Activated T-helper 17 cell treated with anti-CD3 and anti-CD28 coated beads, Interleukin-2, amount 50 U/mL, for 72 hours (primary cell): ENCODE data around the gene VWA7. TPM values are rescaled to one million over a fixed set of nuclear protein-coding genes. Genes with fewer than 3 reads are reported as not detected.

Experiments
- ATAC-seq: fragments of 150-1000 bp; cut with Tn5 transposase; replicated peaks from 2 replicates; pipeline ENCODE4 v1.10.0; 2021; ENCODE audit warnings: mild to moderate bottlenecking, moderate library complexity
- H3K27ac Mint-ChIP-seq: one replicate; pipeline ENCODE4 v1.8.0; 2022; ENCODE audit warnings: mixed read lengths
- H3K27me3 Mint-ChIP-seq: one replicate; pipeline ENCODE4 v1.8.0; 2022; ENCODE audit warnings: mixed read lengths
- H3K36me3 Mint-ChIP-seq: one replicate; pipeline ENCODE4 v1.8.0; 2022; ENCODE audit warnings: low read depth, mild to moderate bottlenecking, mixed read lengths
- H3K4me1 Mint-ChIP-seq: one replicate; pipeline ENCODE4 v1.8.0; 2022; ENCODE audit warnings: mixed read lengths
- H3K4me3 Mint-ChIP-seq: one replicate; pipeline ENCODE4 v1.8.0; 2022; ENCODE audit warnings: mild to moderate bottlenecking, mixed read lengths
- H3K9me3 Mint-ChIP-seq: one replicate; pipeline ENCODE4 v1.8.0; 2022; ENCODE audit warnings: mixed read lengths
- total RNA-seq, 2 donors: library from RNA; stranded (reverse); gene quantifications; one replicate each; pipeline ENCODE4 v1.2.3, GENCODE V29; 2022

Gene VWA7
- total RNA-seq, 2 donors from 2014 or later: 2.9 to 4.2 TPM

DNA sequence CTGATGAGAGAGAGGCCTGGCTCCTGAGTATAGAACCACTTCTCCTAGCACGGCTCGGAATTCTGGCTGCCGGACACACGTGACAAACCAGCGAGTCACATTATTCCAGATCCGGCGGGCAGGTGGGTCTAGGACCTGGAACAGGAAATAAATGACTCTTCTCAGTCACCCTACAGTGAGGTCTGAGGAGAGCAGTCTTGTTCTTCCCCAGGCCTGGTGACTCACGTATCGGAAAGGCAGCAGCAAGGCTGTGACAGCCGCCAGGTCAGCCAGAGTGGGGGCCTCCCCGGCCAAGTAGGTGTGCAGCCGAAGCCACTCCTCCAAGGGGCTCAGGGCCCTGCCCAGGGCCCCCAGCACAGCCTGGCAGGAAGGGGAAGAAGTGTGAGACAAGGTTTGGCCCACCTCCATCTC is 15.6 kb upstream of the VWA7 start:
- Mint-ChIP-seq H3K9me3 (no peaks in the 10 kb centered on the region), H3K27me3 (no peaks in the 10 kb centered on the region), H3K4me3 (peak overlapping the region; percentile 72), H3K36me3 (peaks cover 68% of the 10 kb centered on the region), H3K4me1 (peaks cover 33% of the 10 kb centered on the region), H3K27ac (peak overlapping the region; percentile 29)
- ATAC-seq: peak; percentile 54

DNA sequence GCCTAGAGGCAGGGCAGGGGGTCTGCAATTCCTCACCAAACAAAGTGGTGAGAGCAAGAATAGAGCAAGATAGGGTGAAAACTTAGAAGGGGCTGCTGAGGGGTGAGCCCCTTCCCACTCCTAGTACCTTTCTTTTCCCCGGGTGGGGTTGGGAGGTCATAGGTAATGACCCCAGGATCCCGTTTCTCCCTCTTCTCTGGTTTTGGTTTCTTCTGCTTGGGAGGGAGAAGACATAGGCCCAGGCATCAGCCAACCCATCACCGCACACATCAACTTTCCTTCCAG is 14.9 kb upstream of the VWA7 start:
- Mint-ChIP-seq H3K27ac (peak overlapping the region; percentile 29), H3K36me3 (peaks cover 61% of the 10 kb centered on the region), H3K27me3 (no peaks in the 10 kb centered on the region), H3K4me1 (peaks cover 27% of the 10 kb centered on the region), H3K9me3 (no peaks in the 10 kb centered on the region), H3K4me3 (peak overlapping the region; percentile 72)
- ATAC-seq: no peak

GRCh38 chr6:31791324-31792089 is 14.4 kb upstream of the VWA7 start:
- Mint-ChIP-seq H3K36me3 (peaks cover 64% of the 10 kb centered on the region), H3K27ac (no peak overlapping the region), H3K9me3 (no peaks in the 10 kb centered on the region), H3K4me3 (peak overlapping the region; percentile 22), H3K27me3 (no peaks in the 10 kb centered on the region), H3K4me1 (peaks cover 25% of the 10 kb centered on the region)
- no peak for ATAC-seq

DNA sequence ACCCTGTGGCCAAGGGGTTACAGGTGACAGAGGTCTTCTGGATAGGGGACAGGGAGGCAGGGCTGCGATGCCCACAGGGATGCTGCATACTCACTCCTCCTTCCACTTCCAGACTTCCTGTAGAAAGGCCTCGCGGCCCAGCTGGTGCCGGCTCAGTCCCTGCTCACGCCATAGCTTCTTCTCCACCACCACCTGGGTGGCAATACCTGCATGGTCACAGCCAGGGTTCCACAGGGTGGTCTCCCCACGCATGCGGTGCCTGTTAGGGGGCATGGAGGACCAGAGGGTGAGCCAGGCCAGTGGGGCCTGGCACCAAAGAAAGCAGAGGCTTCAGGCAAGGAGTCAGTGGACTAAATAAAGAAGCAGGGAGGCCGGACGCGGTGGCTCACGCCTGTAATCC is 8.3 kb upstream of the VWA7 start:
- Mint-ChIP-seq H3K27me3 (no peaks in the 10 kb centered on the region), H3K4me1 (peaks cover 6% of the 10 kb centered on the region), H3K27ac (no peak overlapping the region), H3K9me3 (no peaks in the 10 kb centered on the region), H3K36me3 (peaks cover 75% of the 10 kb centered on the region), H3K4me3 (no peak overlapping the region)
- ATAC-seq: no peak

- H3K4me1 Mint-ChIP-seq: peaks cover 2% of the 10 kb centered on the region
- H3K27me3 Mint-ChIP-seq: no peaks in the 10 kb centered on the region
- H3K27ac Mint-ChIP-seq: peak overlapping the region; percentile 61
- H3K36me3 Mint-ChIP-seq: peaks cover 63% of the 10 kb centered on the region
- no peak overlapping the region for H3K4me3 Mint-ChIP-seq
- no peak for ATAC-seq
- no peaks in the 10 kb centered on the region for H3K9me3 Mint-ChIP-seq
Observed at GRCh38 chr6:31784098-31784925, 7.2 kb upstream of the VWA7 start.

DNA sequence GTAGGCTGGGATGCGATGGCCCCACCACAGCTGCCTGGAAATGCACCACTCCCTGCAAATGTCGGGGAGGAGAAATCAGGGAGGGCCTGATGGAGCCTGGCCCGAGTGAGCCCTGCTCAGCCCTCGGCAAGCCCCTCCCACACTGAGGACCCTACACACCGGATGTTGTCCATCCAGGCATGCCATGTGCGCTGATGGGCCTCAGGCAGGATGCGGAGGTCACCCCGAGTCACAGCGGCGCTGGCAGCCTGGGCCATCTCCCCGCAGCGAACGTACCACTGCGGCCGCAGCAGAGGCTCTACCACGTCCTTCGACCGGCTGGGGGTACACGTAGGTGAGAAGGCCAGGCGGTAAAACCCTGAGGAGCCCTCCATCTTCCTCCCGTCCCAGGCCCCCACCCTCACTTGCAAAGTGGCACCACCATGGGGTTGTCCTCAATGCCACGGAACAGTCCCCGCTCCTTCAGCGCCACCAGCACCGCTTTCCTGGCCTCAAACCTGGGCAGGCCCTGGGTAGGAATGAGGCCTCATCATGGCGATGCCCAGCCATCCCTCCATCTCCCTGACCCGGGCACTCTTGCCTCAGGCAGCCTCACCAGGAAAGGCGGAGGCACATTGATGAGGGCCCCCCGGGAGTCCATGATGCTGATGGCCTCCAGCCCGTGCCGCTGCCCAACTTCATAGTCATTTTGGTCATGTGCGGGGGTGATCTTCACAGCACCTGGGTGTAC is 5.2 kb upstream of the VWA7 start:
- ATAC-seq: no peak
- Mint-ChIP-seq H3K27me3 (no peaks in the 10 kb centered on the region), H3K4me3 (no peak overlapping the region), H3K27ac (no peak overlapping the region), H3K9me3 (no peaks in the 10 kb centered on the region), H3K36me3 (peaks cover 61% of the 10 kb centered on the region), H3K4me1 (peaks cover 3% of the 10 kb centered on the region)

DNA sequence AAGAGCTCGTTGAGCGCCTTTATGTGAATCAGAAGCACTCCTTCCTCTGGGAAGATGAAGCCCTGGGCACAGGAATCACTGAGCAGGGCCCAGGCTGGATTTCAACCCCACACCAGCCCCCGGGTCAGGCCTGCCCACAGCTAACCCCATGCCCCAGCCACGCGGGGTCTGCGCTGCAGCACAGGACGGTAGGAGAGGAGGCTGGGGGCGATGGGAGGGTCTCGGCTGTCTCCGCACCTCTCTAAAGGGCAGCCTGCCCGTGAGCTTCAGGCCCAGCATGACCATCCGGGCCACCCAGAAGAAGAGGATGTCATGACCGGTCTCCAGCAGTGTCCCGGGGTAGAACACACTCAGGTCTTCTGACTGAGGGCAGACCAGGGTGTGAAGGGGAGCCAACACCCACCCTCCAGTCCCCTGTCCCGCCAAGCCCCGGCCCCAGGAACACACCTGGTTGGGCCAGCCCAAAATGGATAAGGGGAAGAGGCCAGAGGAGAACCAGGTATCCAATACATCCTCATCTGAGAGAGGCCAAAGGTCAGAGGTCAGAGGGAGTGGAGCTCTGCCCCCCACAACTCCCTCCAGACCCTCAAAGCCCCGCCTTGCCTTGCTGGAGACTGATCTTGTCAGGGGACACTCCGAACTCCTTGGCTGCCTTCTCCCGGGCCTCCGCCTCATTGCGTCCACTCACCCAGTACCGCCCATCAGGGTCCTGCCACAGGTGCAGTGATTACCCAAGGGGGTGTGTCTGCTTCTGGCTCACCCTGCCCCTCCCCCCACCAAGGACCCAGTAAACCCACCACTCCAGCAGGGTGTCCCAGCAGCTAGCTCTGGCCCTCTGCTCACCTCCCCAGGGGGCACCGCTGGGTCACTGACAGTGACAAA is 4.4 kb upstream of the VWA7 start:
- no peak overlapping the region for H3K4me3 Mint-ChIP-seq
- H3K27me3 Mint-ChIP-seq: no peaks in the 10 kb centered on the region
- H3K4me1 Mint-ChIP-seq: peaks cover 7% of the 10 kb centered on the region
- ATAC-seq: no peak
- no peaks in the 10 kb centered on the region for H3K9me3 Mint-ChIP-seq
- H3K36me3 Mint-ChIP-seq: peaks cover 60% of the 10 kb centered on the region
- no peak overlapping the region for H3K27ac Mint-ChIP-seq

GRCh38 chr6:31780507-31781243 is 3.5 kb upstream of the VWA7 start:
- no peak overlapping the region for H3K4me3 Mint-ChIP-seq
- no peak overlapping the region for H3K27ac Mint-ChIP-seq
- H3K4me1 Mint-ChIP-seq: peaks cover 11% of the 10 kb centered on the region
- H3K36me3 Mint-ChIP-seq: peaks cover 52% of the 10 kb centered on the region
- H3K27me3 Mint-ChIP-seq: no peaks in the 10 kb centered on the region
- ATAC-seq: no peak
- H3K9me3 Mint-ChIP-seq: no peaks in the 10 kb centered on the region

DNA sequence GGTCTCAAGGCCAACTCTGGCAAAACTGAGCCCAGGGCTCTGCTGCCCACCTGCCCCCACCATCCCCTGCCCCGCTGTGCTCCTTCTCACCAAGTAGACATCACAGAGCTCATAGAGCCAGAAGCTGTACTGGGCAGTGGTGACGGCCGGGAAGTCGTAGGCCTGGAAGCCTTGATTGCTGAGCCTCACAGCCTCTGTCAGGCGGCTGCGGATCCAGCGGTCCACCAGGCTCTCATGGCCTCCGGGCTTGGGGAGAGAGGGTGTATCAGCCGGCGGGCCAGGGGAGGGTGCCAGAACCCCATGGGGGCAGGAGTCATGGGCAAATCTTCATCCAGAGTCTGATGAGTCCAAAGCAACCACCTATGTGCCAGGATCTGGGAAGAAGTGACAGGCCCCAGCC is 2.8 kb upstream of the VWA7 start:
- peaks cover 45% of the 10 kb centered on the region for H3K36me3 Mint-ChIP-seq
- no peaks in the 10 kb centered on the region for H3K27me3 Mint-ChIP-seq
- ATAC-seq: no peak
- H3K9me3 Mint-ChIP-seq: no peaks in the 10 kb centered on the region
- H3K27ac Mint-ChIP-seq: no peak overlapping the region
- peaks cover 16% of the 10 kb centered on the region for H3K4me1 Mint-ChIP-seq
- no peak overlapping the region for H3K4me3 Mint-ChIP-seq

DNA sequence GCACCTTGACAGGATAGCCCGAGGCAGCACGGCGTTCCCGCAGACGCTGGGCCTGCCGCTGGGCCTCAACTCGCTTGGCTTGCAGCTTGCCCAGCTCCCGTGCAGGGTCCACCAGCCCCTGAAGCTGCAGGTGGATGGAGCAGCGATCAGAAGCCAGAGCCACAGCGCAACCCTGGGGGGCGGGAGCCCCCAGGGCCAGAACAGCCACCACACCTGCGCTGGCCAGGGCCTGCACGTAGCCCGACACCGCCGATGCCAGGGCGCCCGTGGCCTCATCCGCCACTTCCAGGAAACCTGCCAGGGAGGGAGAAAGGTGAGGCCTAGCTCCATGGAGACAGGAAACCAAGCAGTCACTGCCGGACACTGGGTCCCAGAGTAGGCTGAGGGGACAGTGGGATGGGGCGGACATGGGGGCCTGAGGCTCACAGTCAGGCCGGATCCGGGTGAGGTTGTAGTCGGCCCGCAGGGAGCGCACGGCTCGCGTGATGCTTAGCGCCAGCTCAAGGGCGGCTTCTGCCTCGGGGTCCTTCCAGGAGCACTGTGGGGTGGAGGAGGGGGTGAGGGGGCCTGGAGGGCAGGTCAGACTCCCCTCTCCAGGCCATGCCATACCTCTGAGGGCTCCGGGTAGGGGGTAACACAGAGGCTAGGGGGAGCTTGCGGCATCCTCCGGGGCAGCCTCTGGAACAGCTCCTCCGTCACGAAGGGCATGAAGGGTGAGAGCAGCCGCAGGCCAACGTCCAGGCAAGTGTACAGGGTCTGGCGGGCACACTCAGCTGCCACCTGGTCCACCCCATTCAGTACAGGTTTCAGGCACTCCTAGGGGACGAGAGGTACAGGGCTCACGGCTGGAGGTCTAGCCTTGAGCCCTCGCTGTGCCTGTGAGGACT is 2.1 kb upstream of the VWA7 start:
- Mint-ChIP-seq H3K4me1 (peaks cover 16% of the 10 kb centered on the region), H3K4me3 (no peak overlapping the region), H3K27ac (no peak overlapping the region), H3K9me3 (no peaks in the 10 kb centered on the region), H3K27me3 (no peaks in the 10 kb centered on the region), H3K36me3 (peaks cover 38% of the 10 kb centered on the region)
- ATAC-seq: no peak

DNA sequence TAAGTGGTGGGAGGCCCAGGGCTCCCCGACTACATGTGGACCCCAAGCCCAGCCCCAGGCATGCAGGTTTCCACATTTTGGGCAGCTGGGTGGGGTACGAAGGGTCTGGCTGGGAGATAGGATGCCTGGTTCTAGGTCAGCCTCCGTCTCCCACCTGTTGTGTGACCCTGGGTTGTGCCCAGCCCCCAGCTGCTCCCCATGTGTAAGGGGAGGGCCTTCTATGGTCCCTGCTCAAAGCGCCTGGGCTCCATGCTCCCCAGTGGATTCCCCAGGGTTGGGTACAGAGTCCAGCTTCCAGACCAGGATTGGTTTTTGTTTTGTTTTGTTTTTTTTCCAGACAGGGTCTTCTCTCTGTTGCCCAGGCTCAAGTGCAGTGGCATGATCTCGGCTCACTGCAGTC is 1.1 kb upstream of the VWA7 start:
- H3K4me3 Mint-ChIP-seq: no peak overlapping the region
- no peak overlapping the region for H3K27ac Mint-ChIP-seq
- no peaks in the 10 kb centered on the region for H3K27me3 Mint-ChIP-seq
- ATAC-seq: no peak
- peaks cover 16% of the 10 kb centered on the region for H3K4me1 Mint-ChIP-seq
- no peaks in the 10 kb centered on the region for H3K9me3 Mint-ChIP-seq
- H3K36me3 Mint-ChIP-seq: peaks cover 33% of the 10 kb centered on the region

- H3K4me1 Mint-ChIP-seq: peaks cover 16% of the 10 kb centered on the region
- H3K4me3 Mint-ChIP-seq: peak overlapping the region; percentile 64
- H3K27ac Mint-ChIP-seq: peak overlapping the region; percentile 82
- no peaks in the 10 kb centered on the region for H3K9me3 Mint-ChIP-seq
- H3K27me3 Mint-ChIP-seq: no peaks in the 10 kb centered on the region
- ATAC-seq: no peak
- peaks cover 27% of the 10 kb centered on the region for H3K36me3 Mint-ChIP-seq
Observed at GRCh38 chr6:31777667-31778050, 531 bp upstream of the VWA7 start.

DNA sequence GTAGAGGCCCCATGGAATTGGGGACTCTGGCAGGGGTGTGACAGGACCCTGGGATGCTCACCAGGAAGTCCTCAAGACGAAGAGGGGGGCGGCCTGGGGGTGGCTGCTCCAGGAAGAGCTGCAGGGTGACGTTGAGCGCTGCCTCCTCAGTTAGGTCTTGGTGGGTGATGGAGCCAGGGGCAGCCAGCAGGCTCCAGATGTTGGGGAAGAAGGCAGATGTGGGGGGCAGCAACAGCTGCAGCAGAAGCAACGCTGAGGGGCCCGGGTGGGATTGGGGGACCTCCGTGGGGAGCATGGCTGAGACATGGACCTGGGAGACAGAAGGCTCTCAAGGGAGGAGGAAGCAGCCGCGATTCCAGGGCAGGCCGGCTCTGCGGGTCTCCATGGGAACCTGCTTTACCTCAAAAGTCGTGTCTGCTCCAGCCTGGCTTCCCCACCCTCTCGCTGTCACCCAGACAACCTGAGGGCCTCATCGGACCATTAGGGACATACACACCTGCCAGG is 591 bp downstream of the VWA7 start:
- Mint-ChIP-seq H3K9me3 (no peaks in the 10 kb centered on the region), H3K4me3 (peak overlapping the region; percentile 64), H3K27me3 (no peaks in the 10 kb centered on the region), H3K36me3 (peaks cover 16% of the 10 kb centered on the region), H3K27ac (peak overlapping the region; percentile 82), H3K4me1 (peaks cover 16% of the 10 kb centered on the region)
- ATAC-seq: no peak
